ENCODE measurements around the gene KCNJ15. TPM values are rescaled to one million over a fixed set of nuclear protein-coding genes. Genes with fewer than 3 reads are reported as not detected.

KCNJ15 gene
- total and polyA plus RNA-seq, 10 of the 15 experiments (the other 5 are each of a cell fraction or from before 2014, with no cell fraction given) = 0.05 to 2.7 (median 0.33) TPM; not detected in 6

- Histone ChIP-seq H3K4me1 (ENCODE audit: control insufficient read depth, insufficient read depth, low read length) (no peaks in the 10 kb centered on the region), H3K9me3 (replicated peaks; ENCODE audit: control insufficient read depth, insufficient read depth, low read length) (no peaks in the 10 kb centered on the region; the same call in 2 of the 3 replicates), H3K27ac (ENCODE audit: control insufficient read depth, insufficient read depth) (no peak overlapping the region), H3K4me3 (no peak overlapping the region), H4K20me1 (ENCODE audit: control insufficient read depth, insufficient read depth) (no peaks in the 10 kb centered on the region), H3K9ac (ENCODE audit: control insufficient read depth, insufficient read depth, low read length) (no peak overlapping the region), H3K79me2 (ENCODE audit: control insufficient read depth, insufficient read depth, low read length) (no peaks in the 10 kb centered on the region), H3K4me2 (ENCODE audit: control insufficient read depth, insufficient read depth) (no peak overlapping the region), H3K27me3 (replicated peaks in 1 of 2; ENCODE audit: control insufficient read depth in 2 of 2, insufficient read depth in 2 of 2, low read length in 1 of 2) (no peaks in the 10 kb centered on the region), H2AFZ (ENCODE audit: control insufficient read depth, low read depth, low read length) (no peak overlapping the region), H3K36me3 (ENCODE audit: control insufficient read depth in 2 of 2, insufficient read depth in 2 of 2, low read length in 1 of 2) (no peaks in the 10 kb centered on the region)
- ChIA-PET POLR2A (no interaction called here), SMC1A (ENCODE audit: uncharacterized antibody, unreplicated experiment) (no interaction called here), RAD21 (ENCODE audit: unreplicated experiment) (no interaction called here), CTCF (no interaction called here)
- BruUV-seq (replicated peaks) = no TSS peak
- TF ChIP-seq CHD2 (IDR thresholded peaks at IDR 0.05; ENCODE audit: borderline replicate concordance, low read depth, low read length) (no peak), CREM (IDR thresholded peaks at IDR 0.05; ENCODE audit: low read depth) (no peak)
- 75% methylated on average over 3 of the region's 3 CpGs for WGBS (ENCODE audit: insufficient coverage, insufficient replicate concordance, low lambda C conversion rate, missing lambda C conversion rate)
- intact Hi-C loops (cut with micrococcal nuclease; ENCODE audit: unreplicated experiment) (no loop called here), in situ Hi-C loops (cut with MboI) (no loop called here)
- DNase-seq (ENCODE audit: low read depth, low spot score) (no peak), ATAC-seq (no peak), FAIRE-seq (no peak)
Measured at GRCh38 chr21:38282921-38283320, 26.1 kb downstream of the KCNJ15 start.

GRCh38 chr21:38284216-38284615 is 27.4 kb downstream of the KCNJ15 start:
- CTCF ChIA-PET = no interaction called here
- intact Hi-C loops (cut with micrococcal nuclease; ENCODE audit: unreplicated experiment) = no loop called here
- no peak for TF ChIP-seq MAX (IDR thresholded peaks at IDR 0.05; ENCODE audit: low read depth, low read length)
- TF ChIP-seq MYC (IDR thresholded peaks at IDR 0.05; ENCODE audit: insufficient read depth, insufficient read length, insufficient replicate concordance, low read length, severe bottlenecking) = no peak
- no peak for TF ChIP-seq YY1 (IDR thresholded peaks at IDR 0.05; ENCODE audit: low read depth, low read length)
- TF ChIP-seq CBX3 (IDR thresholded peaks at IDR 0.05; ENCODE audit: borderline replicate concordance, low read depth) = no peak
- no peak for TF ChIP-seq ZNF217 (IDR thresholded peaks at IDR 0.05)
- TF ChIP-seq EGR1 (IDR thresholded peaks at IDR 0.05; ENCODE audit: borderline replicate concordance in 1 of 2, low read depth in 2 of 2, low read length in 2 of 2) = no peak
- TF ChIP-seq ZSCAN29 (IDR thresholded peaks at IDR 0.05) = no peak
- no peak for TF ChIP-seq KAT2A (conservative IDR thresholded peaks at IDR 0.05; ENCODE audit: control insufficient read depth, low read depth, low read length)
- no peak for TF ChIP-seq NBN (IDR thresholded peaks at IDR 0.05)
- TF ChIP-seq PKNOX1 (IDR thresholded peaks at IDR 0.05) = no peak
- no peak for TF ChIP-seq ZNF274 (IDR thresholded peaks at IDR 0.05; ENCODE audit: insufficient read depth, insufficient read length)
- TF ChIP-seq ATF2 (IDR thresholded peaks at IDR 0.05; ENCODE audit: low read length) = no peak
- TF ChIP-seq SMAD1 (IDR thresholded peaks at IDR 0.05; ENCODE audit: low read depth, partially characterized antibody) = no peak
- H3K9me3 ChIP-seq (replicated peaks; ENCODE audit: control insufficient read depth, insufficient read depth, low read length) = no peaks in the 10 kb centered on the region; the same call in 2 of the 3 replicates
- no peaks in the 10 kb centered on the region for H3K4me1 ChIP-seq (ENCODE audit: control insufficient read depth, insufficient read depth, low read length)
- in situ Hi-C loops (cut with MboI) = no loop called here
- no peaks in the 10 kb centered on the region for H3K27me3 ChIP-seq (replicated peaks in 1 of 2; ENCODE audit: control insufficient read depth in 2 of 2, insufficient read depth in 2 of 2, low read length in 1 of 2)
- no peak for ATAC-seq
- no peaks in the 10 kb centered on the region for H3K36me3 ChIP-seq (ENCODE audit: control insufficient read depth in 2 of 2, insufficient read depth in 2 of 2, low read length in 1 of 2)
- POLR2A ChIA-PET = no interaction called here
- no peaks in the 10 kb centered on the region for H4K20me1 ChIP-seq (ENCODE audit: control insufficient read depth, insufficient read depth)
- H3K79me2 ChIP-seq (ENCODE audit: control insufficient read depth, insufficient read depth, low read length) = no peaks in the 10 kb centered on the region
- RAD21 ChIA-PET (ENCODE audit: unreplicated experiment) = no interaction called here
- no peak overlapping the region for H2AFZ ChIP-seq (ENCODE audit: control insufficient read depth, low read depth, low read length)
- no peak for FAIRE-seq
- no peak overlapping the region for H3K4me3 ChIP-seq
- H3K4me2 ChIP-seq (ENCODE audit: control insufficient read depth, insufficient read depth) = no peak overlapping the region
- WGBS (ENCODE audit: insufficient coverage, insufficient replicate concordance, low lambda C conversion rate, missing lambda C conversion rate) = 27% methylated on average over 6 of the region's 6 CpGs
- DNase-seq (ENCODE audit: low read depth, low spot score) = no peak
- no peak overlapping the region for H3K27ac ChIP-seq (ENCODE audit: control insufficient read depth, insufficient read depth)
- BruUV-seq (replicated peaks) = no TSS peak
- SMC1A ChIA-PET (ENCODE audit: uncharacterized antibody, unreplicated experiment) = no interaction called here
- H3K9ac ChIP-seq (ENCODE audit: control insufficient read depth, insufficient read depth, low read length) = no peak overlapping the region

All from GM12878 (cell line).